ENCODE measurements around the gene HSD11B2. TPM values are rescaled to one million over a fixed set of nuclear protein-coding genes. Genes with fewer than 3 reads are reported as not detected.
A peak's percentile ranks its signal among the peaks of the same experiment; 100 is the strongest.

The HSD11B2 gene
- total and polyA plus RNA-seq, 5 experiments from 2014 or later = not detected

- Mint-ChIP-seq H3K9me3 (no peaks in the 10 kb centered on the region), H3K4me3 (no peak overlapping the region)
Measured at GRCh38 chr16:67398546-67399217, 32.2 kb upstream of the HSD11B2 start.

GRCh38 chr16:67399218-67399733 is 31.6 kb upstream of the HSD11B2 start:
- peaks cover under 1 to 3% (median under 1%) of the 10 kb centered on the region in 4 donors for H3K4me1 Mint-ChIP-seq
- no peak overlapping the region for H3K4me3 Mint-ChIP-seq
- peak; percentile 77 to 81 for ATAC-seq
- DNase-seq = peak in 6 of 10 donors; percentile 30 to 48 (median 42)
- H3K27ac Mint-ChIP-seq = no peak overlapping the region
- POLR2A ChIA-PET = no interaction called here
- no peaks in the 10 kb centered on the region for H3K9me3 Mint-ChIP-seq
- peaks cover under 1 to 42% (median 10%) of the 10 kb centered on the region in 5 donors for H3K27me3 Mint-ChIP-seq
- H3K36me3 Mint-ChIP-seq = peaks cover 0 to under 1% (median 0%) of the 10 kb centered on the region in 3 donors

More at GRCh38 chr16:67398546-67399217, 32.2 kb upstream of the HSD11B2 start:
- POLR2A ChIA-PET = interaction anchor here (0.5 to 0.6 kb wide), 2 partner anchors 140 to 280 kb away, joined by 6 to 8 read pairs; no protein-coding TSS in a partner anchor
- H3K27me3 Mint-ChIP-seq = peaks cover 4 to 45% (median 13%) of the 10 kb centered on the region in 5 donors
- ATAC-seq = no peak
- peaks cover 0 to 2% (median 0%) of the 10 kb centered on the region in 3 donors for H3K36me3 Mint-ChIP-seq
- H3K4me1 Mint-ChIP-seq = peaks cover 4 to 8% (median 6%) of the 10 kb centered on the region in 4 donors
- no peak for DNase-seq
- peak overlapping the region in 2 of 10 donors; percentile 48 to 69 for H3K27ac Mint-ChIP-seq

GRCh38 chr16:67399749-67400704 is 30.9 kb upstream of the HSD11B2 start:
- no peaks in the 10 kb centered on the region for H3K9me3 Mint-ChIP-seq
- peaks cover 0 to 2% (median 0%) of the 10 kb centered on the region in 4 donors for H3K4me1 Mint-ChIP-seq
- POLR2A ChIA-PET = no interaction called here
- H3K4me3 Mint-ChIP-seq = no peak overlapping the region
- no peaks in the 10 kb centered on the region for H3K36me3 Mint-ChIP-seq
- H3K27ac Mint-ChIP-seq = no peak overlapping the region
- ATAC-seq (no peak), DNase-seq (no peak)
- peaks cover 0 to 38% (median 10%) of the 10 kb centered on the region in 5 donors for H3K27me3 Mint-ChIP-seq

DNA sequence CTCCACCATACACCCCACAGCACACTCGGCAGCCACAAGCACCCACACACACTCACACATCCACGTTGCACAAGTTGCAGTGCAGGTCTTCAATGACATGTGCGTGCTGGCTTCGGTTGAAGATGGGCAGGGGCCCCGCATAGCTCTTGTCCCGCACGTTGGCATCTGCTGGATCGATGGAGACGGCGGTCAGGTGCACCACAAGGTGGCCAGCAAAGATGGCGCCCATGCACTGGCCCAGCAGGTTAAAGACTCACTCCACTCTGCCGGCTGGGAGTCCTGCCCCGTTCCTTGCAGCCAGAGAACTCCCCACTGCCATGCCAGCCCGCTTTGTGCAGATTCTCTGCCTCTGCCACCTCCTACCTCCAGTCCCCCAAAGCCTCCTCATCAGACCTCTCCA is 30.0 kb upstream of the HSD11B2 start:
- Mint-ChIP-seq H3K4me1 (no peaks in the 10 kb centered on the region), H3K9me3 (no peaks in the 10 kb centered on the region), H3K36me3 (no peaks in the 10 kb centered on the region), H3K4me3 (no peak overlapping the region), H3K27ac (no peak overlapping the region), H3K27me3 (peaks cover 0 to 29% (median 7%) of the 10 kb centered on the region in 5 donors)
- no peak for ATAC-seq
- POLR2A ChIA-PET = no interaction called here
- DNase-seq = no peak

DNA sequence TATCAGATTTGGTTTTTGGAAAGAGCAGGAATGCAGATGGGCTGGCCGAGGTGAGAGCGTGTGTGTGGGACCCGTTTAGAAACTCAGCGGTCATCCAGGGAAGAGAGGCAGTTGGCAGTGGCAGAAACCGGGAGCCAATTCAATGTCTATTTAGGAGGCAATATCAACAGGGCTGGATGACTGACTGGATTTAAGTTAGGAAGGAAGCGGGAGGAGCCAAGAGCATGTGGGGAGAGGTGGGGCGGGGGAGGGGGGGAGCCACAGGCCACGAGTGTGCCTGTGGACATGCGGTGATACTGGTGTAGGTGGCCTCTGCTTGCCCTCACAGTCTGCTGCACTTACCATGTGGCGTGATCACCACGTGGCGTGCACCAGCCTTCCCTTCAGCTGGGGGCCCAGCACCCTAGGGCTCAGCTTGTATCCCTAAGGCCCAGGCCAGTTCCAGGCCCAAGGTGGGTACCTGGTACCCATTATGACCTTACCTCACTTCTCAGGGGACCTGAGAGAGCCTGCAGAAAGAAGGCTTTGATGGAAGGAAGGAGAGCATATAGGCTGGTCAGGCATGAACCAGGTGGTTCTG is 26.9 kb upstream of the HSD11B2 start:
- Mint-ChIP-seq H3K36me3 (no peaks in the 10 kb centered on the region), H3K4me3 (no peak overlapping the region), H3K27me3 (peaks cover 0 to 15% (median 5%) of the 10 kb centered on the region in 5 donors), H3K27ac (no peak overlapping the region), H3K9me3 (no peaks in the 10 kb centered on the region), H3K4me1 (no peaks in the 10 kb centered on the region)
- ATAC-seq = no peak
- DNase-seq = no peak
- POLR2A ChIA-PET = no interaction called here

GRCh38 chr16:67404740-67405226 is 26.1 kb upstream of the HSD11B2 start:
- POLR2A ChIA-PET = no interaction called here
- H3K4me1 Mint-ChIP-seq = no peaks in the 10 kb centered on the region

GRCh38 chr16:67405336-67405735 is 25.6 kb upstream of the HSD11B2 start:
- no peak for ATAC-seq
- POLR2A ChIA-PET = no interaction called here

More at GRCh38 chr16:67404740-67405226, 26.1 kb upstream of the HSD11B2 start:
- no peak overlapping the region for H3K27ac Mint-ChIP-seq
- H3K36me3 Mint-ChIP-seq = no peaks in the 10 kb centered on the region
- no peaks in the 10 kb centered on the region for H3K9me3 Mint-ChIP-seq
- no peak overlapping the region for H3K4me3 Mint-ChIP-seq
- DNase-seq (no peak), ATAC-seq (no peak)
- H3K27me3 Mint-ChIP-seq = peaks cover 0 to 15% (median 5%) of the 10 kb centered on the region in 5 donors

DNA sequence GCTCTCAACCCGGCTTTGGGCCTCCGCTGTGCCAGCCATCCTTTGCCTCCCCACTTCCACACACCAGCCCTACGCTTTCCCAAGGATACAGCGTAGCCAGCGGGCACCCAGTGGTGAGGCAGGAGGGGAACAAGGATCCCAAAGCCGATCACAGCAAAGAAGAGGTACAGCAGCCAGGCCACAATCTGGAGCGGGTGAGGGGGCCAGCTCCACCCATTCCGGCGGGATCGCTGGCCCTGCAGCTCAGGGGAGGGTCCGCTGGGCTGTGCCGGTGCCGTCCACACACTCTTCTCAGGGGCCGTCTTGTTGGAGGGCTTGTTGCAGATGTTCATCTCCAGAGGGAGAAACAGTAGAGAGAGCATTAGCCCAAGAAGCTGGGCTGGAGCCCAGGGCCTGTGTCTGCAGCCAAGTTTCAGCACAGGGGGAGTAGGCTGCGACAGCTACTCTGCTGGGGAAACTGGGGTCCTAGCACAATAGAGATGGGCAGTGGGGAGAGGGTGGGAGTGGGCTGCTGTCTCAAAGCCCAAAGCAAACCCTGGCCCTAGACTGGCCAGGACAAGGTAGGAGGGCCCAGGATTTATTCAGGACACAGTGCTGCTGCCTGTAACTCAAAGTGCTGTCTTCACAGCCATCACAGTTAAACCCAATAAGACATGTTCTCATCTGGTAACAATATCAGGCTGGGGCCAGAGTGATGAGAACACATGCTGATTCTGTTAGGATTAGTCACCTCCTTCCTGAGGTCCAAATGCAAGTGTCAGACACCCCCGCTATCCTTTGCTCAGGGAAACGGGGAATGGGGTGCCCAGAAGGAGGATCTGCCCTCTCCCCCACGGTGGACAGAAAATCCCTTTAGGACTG is 24.6 kb upstream of the HSD11B2 start:
- POLR2A ChIA-PET = interaction anchor here (1.3 kb wide), 1 partner anchor 965 kb away, joined by 3 read pairs; no protein-coding TSS in a partner anchor
- DNase-seq (no peak), ATAC-seq (no peak)
- H3K36me3 Mint-ChIP-seq = no peaks in the 10 kb centered on the region
- H3K4me3 Mint-ChIP-seq = no peak overlapping the region
- no peaks in the 10 kb centered on the region for H3K4me1 Mint-ChIP-seq
- H3K27me3 Mint-ChIP-seq = peaks cover 0 to 12% (median 5%) of the 10 kb centered on the region in 5 donors
- H3K27ac Mint-ChIP-seq = peak overlapping the region in 1 of 10 donors; percentile 51
- no peaks in the 10 kb centered on the region for H3K9me3 Mint-ChIP-seq

More at GRCh38 chr16:67405336-67405735, 25.6 kb upstream of the HSD11B2 start:
- peaks cover 0 to 15% (median 5%) of the 10 kb centered on the region in 5 donors for H3K27me3 Mint-ChIP-seq
- no peak overlapping the region for H3K4me3 Mint-ChIP-seq
- DNase-seq = no peak
- no peaks in the 10 kb centered on the region for H3K9me3 Mint-ChIP-seq
- H3K4me1 Mint-ChIP-seq = no peaks in the 10 kb centered on the region
- H3K27ac Mint-ChIP-seq = no peak overlapping the region
- H3K36me3 Mint-ChIP-seq = no peaks in the 10 kb centered on the region

DNA sequence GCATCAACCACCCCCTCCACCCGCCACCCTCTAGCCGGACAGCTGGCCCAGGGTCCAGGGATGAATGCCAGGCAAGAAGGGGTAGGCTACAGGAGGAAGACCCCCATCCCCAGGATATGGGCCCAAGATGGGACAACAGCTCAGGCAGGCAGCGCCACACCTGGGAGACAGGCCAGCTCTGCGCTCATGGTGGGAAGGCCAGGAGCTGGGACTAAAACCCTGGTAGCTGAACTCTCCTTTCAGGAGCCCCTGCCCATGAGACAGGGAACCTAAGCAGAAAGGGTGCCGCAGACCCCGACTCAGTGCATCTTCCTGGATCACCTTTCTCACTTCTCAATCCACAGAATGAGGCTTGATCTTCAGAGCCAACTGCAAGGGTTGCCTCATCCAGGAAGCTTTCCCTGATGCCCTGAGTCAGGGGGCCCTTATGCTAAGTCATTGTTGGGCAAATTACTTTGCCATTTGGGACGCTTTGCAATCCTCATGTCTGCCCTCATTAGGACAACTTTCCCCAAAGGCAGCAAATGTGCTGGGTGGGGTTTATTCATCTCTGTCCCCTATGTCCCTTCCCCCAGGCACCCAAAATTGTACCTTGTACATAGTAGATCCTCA is 23.6 kb upstream of the HSD11B2 start:
- Mint-ChIP-seq H3K36me3 (no peaks in the 10 kb centered on the region), H3K27me3 (peaks cover 0 to 8% (median 2%) of the 10 kb centered on the region in 5 donors)

DNA sequence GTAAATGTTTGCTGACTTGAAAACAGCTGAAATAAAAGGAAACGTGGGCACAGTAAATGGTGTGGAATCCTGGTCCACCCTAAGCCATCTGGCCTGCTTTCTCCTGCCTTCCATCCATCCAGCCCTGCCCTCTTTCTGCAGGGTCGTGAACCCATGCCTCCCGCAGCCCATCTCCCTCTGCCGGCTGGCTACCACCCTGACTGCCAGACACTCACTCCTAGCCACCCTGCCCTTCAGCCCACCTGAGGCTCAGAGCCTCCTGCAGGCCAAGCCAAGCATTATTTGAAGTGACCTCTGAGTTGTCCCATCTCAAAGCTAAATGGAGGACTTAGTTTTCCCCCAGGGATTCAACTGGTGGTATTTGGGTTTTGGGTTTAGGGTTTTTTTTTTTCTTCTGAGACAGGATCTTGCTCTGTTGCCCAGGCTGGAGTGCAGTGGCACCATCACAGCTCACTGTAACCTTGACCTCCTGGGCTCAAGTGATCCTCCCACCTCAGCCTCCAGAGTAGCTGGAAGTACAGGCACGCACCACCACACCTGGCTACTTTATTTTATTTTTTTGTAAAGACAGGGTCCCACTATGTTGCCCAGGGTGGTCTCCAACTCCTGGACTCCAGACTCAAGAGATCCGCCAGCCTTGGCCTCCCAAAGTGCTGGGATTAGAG is 23.0 kb upstream of the HSD11B2 start:
- POLR2A ChIA-PET = no interaction called here

More for the DNA sequence above, 23.6 kb upstream of the HSD11B2 start:
- POLR2A ChIA-PET = interaction anchor here (1.3 kb wide), 1 partner anchor 964 kb away, joined by 3 read pairs; no protein-coding TSS in a partner anchor
- no peaks in the 10 kb centered on the region for H3K9me3 Mint-ChIP-seq
- H3K4me3 Mint-ChIP-seq = no peak overlapping the region
- no peak for ATAC-seq
- H3K27ac Mint-ChIP-seq = no peak overlapping the region
- no peak for DNase-seq
- H3K4me1 Mint-ChIP-seq = no peaks in the 10 kb centered on the region

DNA sequence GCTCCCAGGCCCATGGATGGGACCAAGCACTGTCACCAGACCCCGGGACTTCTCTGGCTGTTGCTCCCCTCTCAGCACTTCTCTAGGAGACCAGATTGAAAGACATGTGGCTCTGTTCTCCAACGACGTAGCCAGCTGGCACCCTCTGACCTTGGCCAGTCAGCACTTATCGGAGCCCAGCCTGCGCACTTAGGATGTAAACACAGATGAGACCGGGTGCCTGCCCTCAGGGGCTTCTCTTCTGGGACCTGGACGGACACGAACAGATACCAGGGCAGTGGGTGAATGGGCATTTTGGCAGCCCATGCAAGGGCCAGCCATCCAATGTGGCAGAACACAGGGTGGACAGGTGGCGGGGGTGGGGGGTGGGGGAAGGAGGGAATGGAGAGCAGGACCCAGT is 21.3 kb upstream of the HSD11B2 start:
- H3K4me1 Mint-ChIP-seq = peaks cover 0 to 3% (median 0%) of the 10 kb centered on the region in 4 donors
- no peak for DNase-seq

More for the DNA sequence above, 23.0 kb upstream of the HSD11B2 start:
- Mint-ChIP-seq H3K4me3 (no peak overlapping the region), H3K4me1 (no peaks in the 10 kb centered on the region), H3K36me3 (no peaks in the 10 kb centered on the region), H3K9me3 (no peaks in the 10 kb centered on the region), H3K27me3 (peaks cover 0 to 9% (median 2%) of the 10 kb centered on the region in 5 donors), H3K27ac (peak overlapping the region in 1 of 10 donors; percentile 85)
- ATAC-seq = no peak
- DNase-seq = no peak

More for the DNA sequence above, 21.3 kb upstream of the HSD11B2 start:
- ATAC-seq = no peak
- no peak overlapping the region for H3K27ac Mint-ChIP-seq
- no peaks in the 10 kb centered on the region for H3K36me3 Mint-ChIP-seq
- peaks cover 0 to 6% (median 4%) of the 10 kb centered on the region in 5 donors for H3K27me3 Mint-ChIP-seq
- H3K4me3 Mint-ChIP-seq = peak overlapping the region in 1 of 10 donors; percentile 20
- POLR2A ChIA-PET = no interaction called here
- H3K9me3 Mint-ChIP-seq = no peaks in the 10 kb centered on the region

All from naive thymus-derived CD8-positive, alpha-beta T cell (primary cell).